NT2/D1 (cell line): ENCODE measurements around the gene HS1BP3.

Source experiments
- DNase-seq: peaks from one replicate; pipeline ENCODE4 v3.0.0-alpha.2; 2011; ENCODE audit warnings: low read depth, low spot score
- H3K27me3 ChIP-seq: 2 replicates; pipeline ENCODE4 v1.6.0; 2011; ENCODE audit warnings: mild to moderate bottlenecking; ENCODE audit not compliant: insufficient read length, insufficient read depth
- H3K36me3 ChIP-seq: 2 replicates; pipeline ENCODE4 v1.6.1; 2011; ENCODE audit warnings: mild to moderate bottlenecking, low read length, mixed read lengths; ENCODE audit not compliant: insufficient read depth, insufficient read length
- H3K4me1 ChIP-seq: 2 replicates; pipeline ENCODE4 v1.5.1; 2011; ENCODE audit not compliant: insufficient read depth, insufficient read length
- H3K4me3 ChIP-seq: 2 replicates; pipeline ENCODE4 v1.5.1; 2011; ENCODE audit warnings: low read depth; ENCODE audit not compliant: insufficient read length
- H3K9ac ChIP-seq: 2 replicates; pipeline ENCODE4 v1.6.0; 2011; ENCODE audit warnings: low read depth; ENCODE audit not compliant: insufficient read length
- H3K9me3 ChIP-seq: 2 replicates; pipeline ENCODE4 v1.5.1; 2011; ENCODE audit warnings: mild to moderate bottlenecking, low read length; ENCODE audit not compliant: insufficient read depth
- SUZ12 ChIP-seq: IDR thresholded peaks from 2 replicates; pipeline ENCODE4 v1.6.1; 2011; ENCODE audit not compliant: insufficient read length, insufficient read depth; ENCODE audit errors: extremely low read depth
- YY1 ChIP-seq: IDR thresholded peaks from 2 replicates; pipeline ENCODE4 v1.6.1; 2011; ENCODE audit not compliant: insufficient read length, insufficient read depth
- ZNF274 ChIP-seq: IDR thresholded peaks from 2 replicates; pipeline ENCODE4 v1.6.1; 2011; ENCODE audit warnings: mild to moderate bottlenecking, low read depth, low read length

The HS1BP3 gene

GRCh38 chr2:20578895-20579825 is 71.7 kb downstream of the HS1BP3 start:
- H3K36me3 ChIP-seq, result no peaks in the 10 kb centered on the region
- no peak overlapping the region for H3K4me3 ChIP-seq
- H3K9me3 ChIP-seq, result peaks cover 11% of the 10 kb centered on the region
- DNase-seq, result peak; percentile 91
- no peaks in the 10 kb centered on the region for H3K27me3 ChIP-seq
- H3K4me1 ChIP-seq, result peaks cover 25% of the 10 kb centered on the region
- TF ChIP-seq ZNF274, result no peak
- TF ChIP-seq YY1, result peak; percentile 9
- no peak for TF ChIP-seq SUZ12
- H3K9ac ChIP-seq, result peak overlapping the region; percentile 57

- peaks cover 19% of the 10 kb centered on the region for H3K4me1 ChIP-seq
- H3K27me3 ChIP-seq, result no peaks in the 10 kb centered on the region
- peaks cover 11% of the 10 kb centered on the region for H3K9me3 ChIP-seq
- TF ChIP-seq ZNF274 (no peak), SUZ12 (no peak), YY1 (no peak)
- H3K9ac ChIP-seq, result peak overlapping the region; percentile 57
- H3K36me3 ChIP-seq, result no peaks in the 10 kb centered on the region
- no peak for DNase-seq
- no peak overlapping the region for H3K4me3 ChIP-seq
Observed at GRCh38 chr2:20578266-20578894, 72.5 kb downstream of the HS1BP3 start.

- no peaks in the 10 kb centered on the region for H3K27me3 ChIP-seq
- H3K36me3 ChIP-seq, result no peaks in the 10 kb centered on the region
- peaks cover 11% of the 10 kb centered on the region for H3K9me3 ChIP-seq
- H3K4me1 ChIP-seq, result peaks cover 18% of the 10 kb centered on the region
- DNase-seq, result no peak
- no peak overlapping the region for H3K4me3 ChIP-seq
- TF ChIP-seq ZNF274 (no peak), SUZ12 (no peak), YY1 (no peak)
- H3K9ac ChIP-seq, result no peak overlapping the region
Observed at GRCh38 chr2:20577495-20578235, 73.2 kb downstream of the HS1BP3 start.

DNA sequence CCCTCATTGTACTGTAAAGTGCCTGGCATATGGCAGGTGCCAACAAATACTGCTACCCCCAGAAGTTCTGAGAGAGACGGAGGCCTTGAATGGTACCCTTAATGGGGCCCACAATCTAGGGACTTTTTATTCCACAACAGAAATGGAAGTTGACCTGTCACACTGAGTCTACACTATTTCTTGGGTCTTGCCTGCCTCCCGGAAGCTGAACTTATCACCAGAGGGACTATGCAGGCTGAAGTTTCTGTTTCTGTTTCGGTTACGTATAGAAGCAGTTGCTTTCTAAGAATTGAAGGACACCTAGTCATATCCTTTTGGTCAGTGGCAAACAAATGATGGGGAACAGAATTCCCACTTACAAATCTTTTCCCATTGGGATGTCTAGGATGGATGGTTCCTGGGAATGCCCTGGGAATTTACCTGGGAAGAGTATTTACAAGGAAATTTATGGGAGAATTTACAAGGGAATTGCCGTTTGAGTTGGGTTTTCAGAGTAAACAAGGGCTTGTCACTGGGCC is 74.2 kb downstream of the HS1BP3 start:
- H3K4me1 ChIP-seq, result peaks cover 18% of the 10 kb centered on the region
- H3K27me3 ChIP-seq, result no peaks in the 10 kb centered on the region
- no peak for DNase-seq
- H3K36me3 ChIP-seq, result no peaks in the 10 kb centered on the region
- peaks cover 6% of the 10 kb centered on the region for H3K9me3 ChIP-seq
- H3K4me3 ChIP-seq, result no peak overlapping the region
- H3K9ac ChIP-seq, result no peak overlapping the region
- TF ChIP-seq YY1 (no peak), SUZ12 (no peak), ZNF274 (no peak)

DNA sequence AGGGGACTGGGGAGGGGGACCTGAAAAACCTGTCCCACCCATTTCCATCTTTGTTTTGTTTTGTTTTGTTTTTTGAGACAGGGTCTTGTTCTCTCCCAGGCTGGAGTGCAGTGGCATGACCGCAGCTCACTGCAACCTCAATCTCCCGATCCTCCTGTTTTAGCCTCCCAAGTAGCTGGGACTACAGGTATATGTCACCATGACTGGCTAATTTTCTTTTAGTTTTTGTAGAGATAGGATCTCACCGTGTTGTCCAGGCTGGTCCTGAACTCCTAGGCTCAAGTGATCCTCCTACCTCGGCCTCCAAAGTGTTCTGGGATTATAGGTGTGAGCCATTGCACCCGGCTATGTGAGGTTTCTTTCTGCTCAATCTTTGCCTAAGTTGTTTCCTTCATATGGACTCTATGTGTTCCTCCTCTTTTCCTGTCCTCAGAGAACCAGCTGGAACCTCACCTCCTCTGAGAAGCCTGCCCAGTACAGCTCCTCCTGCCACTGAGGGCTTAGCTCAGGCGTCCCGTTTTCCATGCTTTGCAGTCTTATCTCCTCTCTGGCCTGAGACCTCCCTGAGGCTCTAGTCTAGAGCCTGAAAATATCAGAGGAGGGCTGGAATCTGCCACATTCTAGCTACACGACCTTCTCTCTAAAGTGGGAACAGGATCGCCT is 74.8 kb downstream of the HS1BP3 start:
- Histone ChIP-seq H3K9me3 (peaks cover 4% of the 10 kb centered on the region; the same call in 1 of the 2 replicates), H3K27me3 (no peaks in the 10 kb centered on the region), H3K4me3 (no peak overlapping the region), H3K36me3 (no peaks in the 10 kb centered on the region), H3K9ac (no peak overlapping the region), H3K4me1 (peaks cover 18% of the 10 kb centered on the region)
- DNase-seq, result no peak
- TF ChIP-seq SUZ12 (no peak), YY1 (no peak), ZNF274 (no peak)

DNA sequence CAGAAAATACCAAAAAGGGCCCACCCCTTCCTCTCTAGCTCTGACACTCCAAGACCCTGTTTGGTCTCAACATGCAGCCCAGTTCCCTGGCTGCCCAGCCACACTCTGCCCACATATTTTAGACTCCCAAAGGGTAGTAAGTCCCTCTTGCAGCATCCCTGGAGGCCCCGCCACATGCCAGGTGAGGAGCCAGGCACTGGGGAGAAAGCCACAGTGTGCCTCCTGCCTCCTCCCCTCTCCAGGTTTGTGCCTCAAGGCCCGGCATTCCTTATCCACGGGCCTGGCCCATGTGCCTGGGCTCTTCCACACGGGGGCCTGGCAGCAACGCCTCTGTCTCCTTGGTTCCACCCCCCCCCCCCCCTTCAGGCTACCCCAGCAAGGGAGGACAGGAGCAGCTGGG is 75.5 kb downstream of the HS1BP3 start:
- Histone ChIP-seq H3K9ac (peak overlapping the region; percentile 21), H3K27me3 (no peaks in the 10 kb centered on the region), H3K4me1 (peaks cover 18% of the 10 kb centered on the region), H3K9me3 (no peaks in the 10 kb centered on the region; the same call in 1 of the 2 replicates), H3K36me3 (no peaks in the 10 kb centered on the region), H3K4me3 (no peak overlapping the region)
- no peak for DNase-seq
- no peak for TF ChIP-seq ZNF274
- no peak for TF ChIP-seq YY1
- TF ChIP-seq SUZ12, result no peak
